H1 (cell line): ENCODE results near the gene ATXN7L3B. TPM values are rescaled to one million over a fixed set of nuclear protein-coding genes. Genes with fewer than 3 reads are reported as not detected.

Source experiments
- CTCF ChIA-PET: fragments of 300-600 bp; sonication (Branson Sonifier 250); formaldehyde crosslinking; loops from one replicate; lab custom pipeline; 2021; ENCODE audit not compliant: partially characterized antibody; lab: Charles Lee
- POLR2A ChIA-PET: fragments of 300-600 bp; sonication (Branson Sonifier 250); formaldehyde crosslinking; loops from one replicate; lab custom pipeline; 2021; ENCODE audit warnings: inconsistent platforms; ENCODE audit not compliant: partially characterized antibody; lab: Charles Lee
- DNase-seq, 2 experiments: peaks; one replicate each; pipeline versions ENCODE4 v3.0.0 to v3.0.0-alpha.2; 2010 to 2022; ENCODE audit warnings: low spot score in 2 of 2, low read depth in 1 of 2, mixed read lengths in 1 of 2
- FAIRE-seq: peaks from 2 replicates; lab custom pipeline; 2011; peaks lifted over from hg19 to GRCh38; lab: Jason Lieb, UNC
- H2AFZ ChIP-seq: 2 replicates; pipeline ENCODE4 v1.8.1; 2012; ENCODE audit warnings: low read length, inconsistent platforms
- H2AK5ac ChIP-seq: 2 replicates; pipeline ENCODE4 v1.6.1; 2013; ENCODE audit warnings: low read depth, low read length
- H2BK120ac ChIP-seq: replicated peaks from 2 replicates; pipeline ENCODE3; 2013; ENCODE audit warnings: low read depth, low read length, inconsistent platforms
- H2BK12ac ChIP-seq: 2 replicates; pipeline ENCODE4 v1.6.1; 2013; ENCODE audit warnings: low read depth, low read length
- H2BK15ac ChIP-seq: 2 replicates; pipeline ENCODE4 v1.6.1; 2013; ENCODE audit warnings: low read length
- H2BK20ac ChIP-seq: 2 replicates; pipeline ENCODE4 v1.6.1; 2013; ENCODE audit warnings: low read length
- H2BK5ac ChIP-seq: 2 replicates; pipeline ENCODE4 v1.6.1; 2013; ENCODE audit warnings: low read depth, low read length
- H3K14ac ChIP-seq: 2 replicates; pipeline ENCODE4 v1.6.1; 2013; ENCODE audit warnings: inconsistent platforms; ENCODE audit not compliant: insufficient read length
- H3K18ac ChIP-seq: 2 replicates; pipeline ENCODE4 v1.6.1; 2013; ENCODE audit warnings: low read length; ENCODE audit errors: extremely low read depth
- H3K23ac ChIP-seq: 2 replicates; pipeline ENCODE4 v1.6.1; 2013; ENCODE audit warnings: inconsistent platforms; ENCODE audit not compliant: insufficient read length
- H3K23me2 ChIP-seq: 2 replicates; pipeline ENCODE4 v1.6.1; 2013; ENCODE audit warnings: low read depth, low read length
- H3K27ac ChIP-seq: 2 replicates; pipeline ENCODE4 v1.6.1; 2011; ENCODE audit warnings: low read depth, low read length, inconsistent platforms
- H3K27me3 ChIP-seq, 4 experiments: replicated peaks in 1 of 4; 1 replicate in 1 of 4; 2 replicates in 3 of 4; pipeline versions ENCODE4 v1.6.1 to v1.8.1; 2011 to 2013; ENCODE audit warnings: low read length in 3 of 4, mild to moderate bottlenecking in 3 of 4, inconsistent platforms in 2 of 4, mixed read lengths in 2 of 4, moderate library complexity in 1 of 4; ENCODE audit not compliant: control insufficient read depth in 3 of 4, insufficient read depth in 3 of 4; ENCODE audit errors: extremely low read depth in 1 of 4
- H3K36me3 ChIP-seq, 4 experiments: 2 replicates each; pipeline versions ENCODE4 v1.6.1 to v1.8.1; 2011 to 2013; ENCODE audit warnings: mild to moderate bottlenecking in 4 of 4, low read length in 3 of 4, moderate library complexity in 2 of 4, control low read depth in 1 of 4, inconsistent platforms in 1 of 4; ENCODE audit not compliant: insufficient read depth in 4 of 4, control insufficient read depth in 2 of 4
- H3K4ac ChIP-seq: replicated peaks from 2 replicates; pipeline ENCODE3; 2013; ENCODE audit warnings: low read length, low read depth, mixed read lengths, inconsistent platforms; ENCODE audit not compliant: insufficient read length
- H3K4me1 ChIP-seq, 4 experiments: replicated peaks in 1 of 4; 1 replicate in 1 of 4; 2 replicates in 3 of 4; pipeline versions ENCODE4 v1.6.1 to v1.8.1; 2011 to 2013; ENCODE audit warnings: low read length in 3 of 4, inconsistent platforms in 2 of 4, mixed read lengths in 1 of 4; ENCODE audit not compliant: insufficient read depth in 4 of 4, control insufficient read depth in 3 of 4
- H3K4me2 ChIP-seq, 2 experiments: 2 replicates each; pipeline versions ENCODE4 v1.6.1 to v1.8.1; 2011 to 2013; ENCODE audit warnings: low read depth in 2 of 2, low read length in 2 of 2, control low read depth in 1 of 2, inconsistent platforms in 1 of 2, mild to moderate bottlenecking in 1 of 2; ENCODE audit not compliant: insufficient read depth in 1 of 2
- H3K4me3 ChIP-seq, 4 experiments: fragments of 200-600, 300-600 bp in 1 of 4; sonication (generic), shearing (Covaris generic), sonication (Bioruptor Twin) in 1 of 4; 2 replicates each; pipeline versions ENCODE4 v1.5.1 to v1.8.1; 2011 to 2016; ENCODE audit warnings: low read length in 4 of 4, low read depth in 3 of 4, control low read depth in 2 of 4, inconsistent platforms in 2 of 4, mild to moderate bottlenecking in 2 of 4, mixed read lengths in 1 of 4, moderate library complexity in 1 of 4; ENCODE audit not compliant: insufficient read depth in 2 of 4; ENCODE audit errors: extremely low read depth in 1 of 4
- H3K56ac ChIP-seq: replicated peaks from 2 replicates; pipeline ENCODE3; 2013; ENCODE audit warnings: low read depth, mild to moderate bottlenecking, mixed read lengths, low read length, inconsistent platforms; ENCODE audit not compliant: insufficient read length
- H3K79me1 ChIP-seq: 2 replicates; pipeline ENCODE4 v1.6.1; 2013; ENCODE audit warnings: low read depth, low read length, control low read depth
- H3K79me2 ChIP-seq, 2 experiments: 2 replicates each; pipeline versions ENCODE4 v1.6.1 to v1.8.1; 2012 to 2013; ENCODE audit warnings: low read length in 2 of 2, mild to moderate bottlenecking in 2 of 2, inconsistent platforms in 1 of 2; ENCODE audit not compliant: insufficient read depth in 2 of 2, control insufficient read depth in 1 of 2
- H3K9ac ChIP-seq, 4 experiments: replicated peaks in 1 of 4; 1 replicate in 1 of 4; 2 replicates in 3 of 4; pipeline versions ENCODE4 v1.6.1 to v1.8.1; 2011 to 2013; ENCODE audit warnings: low read depth in 3 of 4, low read length in 3 of 4, control low read depth in 2 of 4, mild to moderate bottlenecking in 2 of 4, moderate library complexity in 2 of 4, inconsistent platforms in 1 of 4; ENCODE audit errors: extremely low read depth in 1 of 4
- H3K9me3 ChIP-seq, 2 experiments: 2 replicates each; pipeline versions ENCODE4 v1.6.1 to v1.8.1; 2012 to 2013; ENCODE audit warnings: mild to moderate bottlenecking in 2 of 2, moderate library complexity in 2 of 2, control low read depth in 1 of 2, inconsistent platforms in 1 of 2, low read depth in 1 of 2, low read length in 1 of 2, mixed read lengths in 1 of 2; ENCODE audit not compliant: insufficient read depth in 2 of 2
- H4K20me1 ChIP-seq, 2 experiments: replicated peaks in 1 of 2; 2 replicates each; pipeline versions ENCODE3 to v1.8.1; 2011 to 2013; ENCODE audit warnings: inconsistent platforms in 2 of 2, low read length in 2 of 2, mild to moderate bottlenecking in 1 of 2; ENCODE audit not compliant: insufficient read depth in 2 of 2, control insufficient read depth in 1 of 2
- H4K5ac ChIP-seq: 2 replicates; pipeline ENCODE4 v1.6.1; 2013; ENCODE audit warnings: low read length, low read depth, mixed read lengths, inconsistent platforms; ENCODE audit not compliant: insufficient read length
- H4K8ac ChIP-seq: 2 replicates; pipeline ENCODE4 v1.8.0; 2013; ENCODE audit warnings: mild to moderate bottlenecking, moderate library complexity, low read length, inconsistent platforms; ENCODE audit not compliant: insufficient read depth; ENCODE audit errors: extremely low read depth
- H4K91ac ChIP-seq: replicated peaks from 2 replicates; pipeline ENCODE3; 2013; ENCODE audit warnings: low read length, mixed read lengths, inconsistent platforms; ENCODE audit not compliant: insufficient read length
- USF2 ChIP-seq: IDR thresholded peaks from 2 replicates; pipeline ENCODE4 v1.6.1; 2011; ENCODE audit warnings: low read length, improper control_type of control experiment
- WGBS, 2 experiments: shearing (Covaris generic) in 1 of 2; methylation state at CpG; one replicate each; pipeline versions ENCODE4 v1.1.6 to v1.1.7; 2013 to 2015; ENCODE audit warnings: low lambda C conversion rate in 2 of 2, mixed read lengths in 2 of 2, inconsistent platforms in 1 of 2, low coverage in 1 of 2, missing lambda C conversion rate in 1 of 2; ENCODE audit not compliant: insufficient replicate concordance in 2 of 2, insufficient coverage in 1 of 2, insufficient read length in 1 of 2; ENCODE audit errors: extremely low coverage in 1 of 2, missing lambda C conversion rate in 1 of 2; 5-methylcytosine and 5-hydroxymethylcytosine counted together
- polyA plus RNA-seq, 7 experiments: library from polyadenylated mRNA; depleted of rRNA in 3 of 7; stranded (reverse) in 5 of 7; unstranded in 2 of 7; fragments of >200 nt in 5 of 7; fragments of 200-250 nt in 2 of 7; gene quantifications; 1 replicate in 5 of 7; 2 replicates in 1 of 7; 4 replicates in 1 of 7; pipeline versions ENCODE4 v1.2.1 to v1.2.3, GENCODE V29; 2011 to 2013; ENCODE audit warnings: missing spikeins in 2 of 7, mixed read lengths in 2 of 7
- total RNA-seq: library from RNA; stranded (reverse); fragmentation: NEBNext Ultra II Directional; extraction: Animal tissue kit (Norgen Biotek cat#: 25700); gene quantifications from 2 replicates; pipeline ENCODE4 v1.2.1, GENCODE V29; 2021

Gene ATXN7L3B
- total and polyA plus RNA-seq, 2 of the 8 experiments (the other 6 are each of a cell fraction or from before 2014, with no cell fraction given), result 23.7 to 39.9 TPM

DNA sequence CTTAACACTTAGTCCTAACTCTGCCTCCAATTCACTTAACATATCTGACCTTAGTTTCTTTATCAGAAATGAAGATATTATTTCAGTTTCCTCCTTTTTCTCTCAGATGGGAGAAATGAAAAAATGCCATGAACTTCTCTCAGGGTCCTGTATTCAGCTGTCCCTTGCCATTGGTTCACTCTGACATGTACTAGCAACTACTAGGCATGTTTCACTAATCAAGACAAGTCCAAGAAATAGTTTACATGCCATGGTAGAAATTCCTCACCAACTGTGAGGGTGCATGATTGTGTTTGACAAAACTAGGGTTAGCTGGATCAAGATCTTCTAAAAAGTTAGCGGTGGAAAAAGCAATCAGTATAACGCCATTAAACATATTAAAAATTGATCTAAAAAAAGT, 7.0 kb upstream of the ATXN7L3B start:
- 89% methylated on average over 2 of the region's 2 CpGs; no CpG with 5 or more reads in 1 of the 2 experiments for WGBS, 2 experiments
- FAIRE-seq (no peak), DNase-seq (no peak)
- POLR2A ChIA-PET, result no interaction called here
- no peak overlapping the region for H2BK5ac ChIP-seq
- no peak overlapping the region for H4K8ac ChIP-seq
- TF ChIP-seq USF2, result no peak
- H3K79me2 ChIP-seq, result no peaks in the 10 kb centered on the region
- H3K23me2 ChIP-seq, result no peaks in the 10 kb centered on the region
- no peaks in the 10 kb centered on the region for H3K9me3 ChIP-seq
- no peak overlapping the region for H4K5ac ChIP-seq
- no peak overlapping the region for H3K4ac ChIP-seq
- H4K91ac ChIP-seq, result no peak overlapping the region
- H3K36me3 ChIP-seq, result no peaks in the 10 kb centered on the region
- H3K4me2 ChIP-seq, result no peak overlapping the region
- H3K14ac ChIP-seq, result no peak overlapping the region
- no peaks in the 10 kb centered on the region for H3K79me1 ChIP-seq
- H3K56ac ChIP-seq, result no peak overlapping the region
- H3K27ac ChIP-seq, result no peak overlapping the region
- CTCF ChIA-PET, result no interaction called here
- no peaks in the 10 kb centered on the region for H3K4me1 ChIP-seq
- no peak overlapping the region for H2BK12ac ChIP-seq
- no peak overlapping the region for H2BK120ac ChIP-seq
- H2BK15ac ChIP-seq, result no peak overlapping the region
- H3K9ac ChIP-seq, result no peak overlapping the region
- no peak overlapping the region for H2AFZ ChIP-seq
- H4K20me1 ChIP-seq, result no peaks in the 10 kb centered on the region
- no peak overlapping the region for H3K4me3 ChIP-seq
- no peak overlapping the region for H3K18ac ChIP-seq
- H2BK20ac ChIP-seq, result no peak overlapping the region
- H3K27me3 ChIP-seq, result no peaks in the 10 kb centered on the region
- H2AK5ac ChIP-seq, result no peak overlapping the region
- no peak overlapping the region for H3K23ac ChIP-seq
